Stimulated activated CD4-positive, alpha-beta T cell treated with anti-CD3 and anti-CD28 coated beads, TNF-alpha, amount 100 ng/mL, for 4 hours (primary cell): ENCODE data around the gene HS3ST6.
"Not testable (repeated sequence)": the region's sequence is repeated elsewhere in the genome, so short reads cannot be mapped to it uniquely, and the experiment has no call there.

Experiments used
- DNase-seq, 3 experiments: peaks; one replicate each; pipeline ENCODE4 v3.0.0-alpha.2; 2020; ENCODE audit warnings: low read depth in 3 of 3

HS3ST6 gene

DNA sequence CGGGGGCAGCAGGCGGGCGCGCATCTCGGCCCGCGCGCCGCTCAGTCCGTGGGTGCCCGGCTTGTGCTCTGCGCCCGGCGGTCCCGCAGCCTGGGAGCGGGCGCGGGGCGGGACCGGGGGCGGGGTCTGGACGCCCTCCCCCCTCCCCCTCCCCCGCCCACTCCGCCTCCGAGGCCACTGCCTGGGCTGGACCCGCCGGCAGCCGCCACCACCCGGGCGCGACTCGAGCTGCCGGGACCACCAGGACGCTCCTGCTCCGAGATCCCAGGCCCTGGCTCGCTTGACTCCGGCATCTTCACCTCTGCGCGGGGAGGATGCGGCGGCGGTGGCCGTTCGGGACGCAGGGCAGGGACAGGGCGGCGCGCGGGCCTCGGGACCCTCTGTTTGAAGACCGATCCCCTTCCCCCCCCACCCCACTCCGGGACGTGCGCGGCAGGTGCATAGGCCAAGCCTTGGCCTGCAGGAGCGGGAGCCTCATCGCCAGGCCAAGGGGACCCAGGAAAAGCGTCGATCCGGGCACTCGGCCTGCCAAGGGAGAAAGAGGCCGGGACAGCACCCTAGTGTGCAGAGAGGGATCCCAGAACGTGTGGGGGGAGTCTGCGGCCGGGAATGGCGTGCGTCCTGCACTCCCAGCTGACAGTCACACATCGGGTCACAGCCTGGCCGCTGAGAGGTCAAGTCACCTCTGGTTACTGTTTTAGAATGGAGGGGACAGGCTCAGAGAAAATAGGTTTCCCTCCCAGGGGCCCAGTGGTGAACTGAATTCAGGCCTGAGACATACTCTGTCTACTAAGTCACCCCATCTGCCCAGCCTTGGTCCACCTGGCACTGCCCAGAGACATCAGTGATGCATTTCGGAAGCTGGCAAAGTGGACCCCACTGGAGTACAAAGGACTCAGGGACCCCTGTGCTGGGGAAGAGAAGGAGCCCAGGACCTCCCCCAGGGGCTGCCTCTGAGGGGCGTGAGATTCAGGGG lies at the start of gene HS3ST6:
HS3ST6 (minus strand) TSS at position 65 of the 976 bp plus-strand sequence. CDS start 92 bp downstream, outside the sequence.
- no peak for DNase-seq

DNA sequence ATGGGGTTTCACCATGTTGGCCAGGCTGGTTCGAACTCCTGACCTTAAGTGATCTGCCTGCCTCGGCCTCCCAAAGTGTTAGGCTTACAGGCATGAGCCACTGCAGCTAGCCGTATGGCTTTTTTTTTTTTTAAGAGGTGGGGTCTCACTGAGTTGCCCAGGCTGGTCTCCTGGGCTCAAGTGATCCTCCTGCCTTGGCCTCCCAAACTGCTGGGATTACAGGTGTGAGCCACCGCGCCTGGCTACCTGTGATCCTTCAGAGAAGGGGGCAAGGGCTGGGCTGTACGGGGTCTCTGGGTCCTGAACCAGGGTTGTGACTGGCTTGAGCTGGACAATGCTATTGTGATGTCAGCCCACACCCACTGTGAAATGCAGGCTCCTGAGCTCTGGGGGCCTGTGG lies 48.2 kb upstream of the HS3ST6 start, which contains the start of gene RNF151:
RNF151 (plus strand) TSS at position 397 of the 400 bp plus-strand sequence. CDS start 26 bp downstream, outside the sequence.
- no peak for DNase-seq

DNA sequence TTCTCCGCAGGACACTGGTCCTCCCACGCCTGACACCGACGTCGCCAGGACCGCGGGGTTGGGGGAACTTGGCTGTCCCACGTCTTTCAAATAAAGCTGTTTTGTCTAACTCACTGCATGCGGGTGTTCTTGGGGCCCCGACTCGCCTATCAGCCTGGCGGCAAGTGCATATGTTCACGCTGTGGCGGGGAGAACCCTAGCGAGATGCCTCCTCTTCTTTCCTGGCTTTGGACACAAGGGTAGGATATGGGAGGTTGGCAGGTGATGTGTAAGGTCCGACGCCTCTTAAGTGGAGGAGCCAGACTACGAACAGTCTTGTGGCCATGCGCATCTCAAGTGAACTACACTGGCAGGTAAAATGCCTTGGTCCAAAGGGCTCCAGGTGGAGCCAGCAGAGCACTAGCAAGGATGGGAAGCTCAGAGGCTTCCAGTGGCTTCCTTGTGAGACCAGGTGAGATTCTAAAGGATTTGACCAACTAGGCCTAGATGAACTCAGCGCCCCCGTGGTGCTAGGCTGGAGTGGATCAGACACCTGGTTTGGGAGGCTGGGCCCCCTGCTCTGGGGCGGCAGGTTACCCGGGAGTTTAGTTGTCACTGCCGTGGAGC lies 47.3 kb upstream of the HS3ST6 start:
- no peak for DNase-seq

DNA sequence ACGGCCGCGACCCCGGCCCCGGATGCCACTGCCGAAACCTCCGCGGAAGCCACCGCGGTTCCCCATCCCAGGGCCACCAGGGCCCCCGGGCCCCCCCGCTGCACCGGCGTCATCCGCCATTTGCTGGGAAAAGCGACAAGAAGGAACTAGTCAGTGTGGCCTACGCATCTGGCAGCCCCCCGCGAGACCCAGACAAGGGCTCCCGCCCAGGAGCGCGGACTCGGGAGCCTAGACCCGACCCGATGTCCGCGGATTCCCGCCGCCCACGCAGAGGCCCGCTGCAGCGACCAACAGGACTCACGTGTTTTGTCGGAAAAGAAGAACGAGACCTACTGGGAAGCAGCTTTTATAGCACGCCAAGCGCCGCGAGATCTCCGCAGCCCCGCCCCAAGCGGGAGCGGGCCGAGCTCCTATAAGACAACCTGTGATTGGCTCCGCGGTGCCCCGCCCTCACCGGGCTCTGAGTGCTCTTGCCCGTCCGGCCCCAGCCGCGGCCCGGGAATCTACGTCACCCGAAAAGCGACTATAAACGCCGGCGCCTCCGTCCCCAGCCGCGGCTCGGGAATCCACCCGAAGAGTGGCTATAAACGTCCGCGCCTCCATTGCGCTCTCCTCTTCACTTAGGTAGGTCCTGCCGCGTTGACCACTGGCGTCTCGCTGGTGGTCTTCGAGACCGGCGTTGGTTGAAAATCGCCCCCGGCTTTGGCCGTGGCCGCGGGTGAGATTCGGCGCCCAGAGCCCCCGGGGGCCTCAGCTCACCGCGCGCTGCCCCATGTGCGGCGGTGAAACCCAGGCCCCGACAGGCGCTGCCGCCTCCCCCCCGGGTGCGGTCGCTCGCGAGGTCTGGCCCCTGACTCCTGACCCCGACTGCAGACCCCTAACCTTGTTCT lies 46.5 kb upstream of the HS3ST6 start, which contains the start of gene RPS2:
RPS2 (minus strand) TSS at position 321 of the 890 bp plus-strand sequence; CDS start at position 120, 201 bp downstream.
- DNase-seq: peak; percentile 94 to 99 (median 95)

DNA sequence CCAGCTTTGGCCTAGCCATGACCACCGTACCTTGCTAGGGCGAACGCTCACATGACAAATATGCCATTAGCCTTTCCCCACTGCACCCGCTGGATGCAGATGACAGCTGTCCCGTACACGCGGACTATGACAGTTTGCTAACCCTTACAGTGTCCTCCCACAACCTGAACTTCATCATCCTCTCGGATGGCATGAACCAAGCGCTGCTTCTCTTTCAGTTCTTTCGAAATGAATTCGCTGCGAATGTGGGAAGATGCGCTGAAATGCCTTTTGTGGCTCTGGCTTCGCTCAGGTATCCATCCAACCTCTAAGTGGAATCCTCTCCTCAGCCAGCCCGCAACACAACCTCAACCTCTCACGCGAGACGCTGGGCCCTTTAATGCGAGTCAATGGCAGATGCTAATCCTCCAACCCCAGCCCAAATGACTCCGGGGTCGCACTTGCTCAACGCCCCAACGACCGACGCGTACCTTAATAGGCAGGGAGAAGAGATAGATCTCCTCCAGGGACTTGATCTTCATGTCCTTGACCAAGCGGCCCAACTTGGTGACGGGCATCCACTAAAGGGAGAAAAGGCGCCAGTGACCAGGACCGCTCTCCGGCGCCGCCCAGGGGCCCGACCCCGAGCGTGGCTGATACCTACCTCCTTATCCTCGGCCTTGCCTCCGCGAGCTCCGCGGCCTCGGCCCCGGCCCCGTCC lies 45.7 kb upstream of the HS3ST6 start:
- DNase-seq: no peak

DNA sequence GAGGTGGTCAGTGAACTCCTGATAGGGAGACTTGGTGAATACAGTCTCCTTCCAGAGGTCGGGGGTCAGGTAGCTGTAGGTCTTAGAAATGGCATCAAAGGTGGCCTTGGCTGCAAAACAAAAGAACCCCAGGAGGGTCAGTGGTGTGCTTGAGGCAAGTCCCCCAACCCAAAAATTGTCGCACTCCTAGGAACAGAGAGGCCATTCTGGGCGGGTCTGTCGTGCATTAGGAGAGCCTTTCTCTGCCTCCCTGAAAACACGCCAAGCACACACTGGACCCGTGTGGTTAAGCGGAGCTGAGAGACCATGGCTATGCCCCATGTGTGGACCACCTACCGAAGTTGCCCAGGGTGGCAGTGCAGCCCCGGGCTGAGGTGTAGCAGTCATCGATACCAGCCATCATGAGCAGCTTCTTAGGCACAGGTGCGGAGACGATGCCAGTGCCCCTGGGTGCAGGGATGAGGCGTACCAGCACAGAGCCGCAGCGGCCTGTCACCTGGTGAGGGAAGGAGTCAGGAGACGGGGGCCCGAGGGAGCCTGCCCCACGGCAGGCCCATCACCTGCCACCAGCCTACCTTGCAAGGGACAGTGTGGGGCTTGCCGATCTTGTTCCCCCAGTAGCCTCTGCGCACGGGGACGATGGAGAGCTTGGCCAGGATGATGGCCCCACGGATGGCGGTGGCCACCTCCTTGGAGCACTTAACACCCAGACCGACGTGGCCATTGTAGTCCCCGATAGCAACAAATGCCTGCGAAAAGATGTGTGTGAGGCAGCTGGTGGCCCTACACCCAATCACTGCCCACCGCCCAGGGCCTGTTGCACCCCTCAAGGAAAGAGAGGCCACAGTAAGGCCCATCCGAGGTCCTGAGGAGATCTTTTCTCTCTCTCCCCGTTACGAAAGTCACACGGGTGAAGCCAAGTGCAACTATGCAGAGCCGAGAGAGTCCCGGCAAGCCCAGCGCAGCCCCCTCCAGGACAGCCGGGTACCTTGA lies 44.2 kb upstream of the HS3ST6 start:
- not testable (repeated sequence) for DNase-seq

DNA sequence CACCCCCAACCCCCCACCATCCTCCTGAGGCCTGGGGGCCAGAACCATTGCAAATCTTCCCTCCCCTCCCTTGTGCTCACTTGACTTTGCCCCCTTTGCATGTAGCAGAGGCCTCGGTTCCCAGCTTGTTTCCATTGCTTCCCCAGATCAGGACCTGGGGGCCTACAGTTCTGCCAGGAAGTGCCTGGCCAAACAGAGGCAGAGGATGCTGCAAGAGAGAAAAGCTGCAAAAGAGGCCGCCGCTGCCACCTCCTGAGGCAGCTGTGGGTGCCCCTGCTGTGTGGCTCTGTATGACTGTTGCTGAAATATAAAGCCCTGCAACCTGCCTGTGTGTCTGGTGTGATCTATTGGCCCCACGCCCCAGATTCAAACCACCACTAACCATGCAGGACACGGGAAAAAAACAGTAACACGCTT lies 43.4 kb upstream of the HS3ST6 start:
- no peak for DNase-seq

DNA sequence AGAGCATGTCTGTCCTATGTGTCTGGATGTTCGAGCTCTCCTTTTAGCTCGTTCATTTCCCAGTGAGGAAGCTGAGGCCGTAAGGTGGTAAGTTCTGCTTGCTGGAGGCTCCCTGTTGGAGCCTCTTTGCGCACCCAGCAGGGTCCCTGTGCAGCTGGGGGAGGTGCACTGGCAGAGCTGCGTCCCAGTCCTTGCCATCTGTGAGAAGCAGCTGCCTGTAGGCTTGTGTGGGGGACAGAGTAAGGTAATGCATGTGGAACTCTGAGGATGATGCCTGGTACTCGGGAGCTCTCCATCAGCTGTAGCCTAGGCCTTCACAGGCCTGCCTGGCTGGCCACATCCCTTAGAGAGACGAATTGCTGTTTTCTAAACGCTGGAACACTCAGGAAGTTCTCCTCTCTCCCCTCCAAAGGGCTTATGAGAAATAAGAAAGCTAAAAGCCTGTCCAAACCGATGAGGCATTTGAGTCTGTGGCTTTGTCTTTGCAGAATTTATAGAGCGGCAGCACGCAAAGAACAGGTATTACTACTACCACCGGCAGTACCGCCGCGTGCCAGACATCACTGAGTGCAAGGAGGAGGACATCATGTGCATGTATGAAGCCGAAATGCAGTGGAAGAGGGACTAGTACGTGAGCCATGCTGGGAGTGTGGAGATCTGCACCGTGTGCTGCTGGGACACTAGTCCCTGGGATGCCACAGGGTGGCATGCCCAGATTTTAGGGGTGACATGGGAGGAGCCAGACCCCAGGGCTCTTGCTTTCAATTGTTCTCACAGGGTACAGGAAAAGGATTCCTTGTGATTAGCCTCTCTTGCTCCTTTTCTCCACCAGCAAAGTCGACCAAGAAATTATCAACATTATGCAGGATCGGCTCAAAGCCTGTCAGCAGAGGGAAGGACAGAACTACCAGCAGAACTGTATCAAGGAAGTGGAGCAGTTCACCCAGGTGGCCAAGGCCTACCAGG lies 42.7 kb upstream of the HS3ST6 start:
- no peak for DNase-seq

DNA sequence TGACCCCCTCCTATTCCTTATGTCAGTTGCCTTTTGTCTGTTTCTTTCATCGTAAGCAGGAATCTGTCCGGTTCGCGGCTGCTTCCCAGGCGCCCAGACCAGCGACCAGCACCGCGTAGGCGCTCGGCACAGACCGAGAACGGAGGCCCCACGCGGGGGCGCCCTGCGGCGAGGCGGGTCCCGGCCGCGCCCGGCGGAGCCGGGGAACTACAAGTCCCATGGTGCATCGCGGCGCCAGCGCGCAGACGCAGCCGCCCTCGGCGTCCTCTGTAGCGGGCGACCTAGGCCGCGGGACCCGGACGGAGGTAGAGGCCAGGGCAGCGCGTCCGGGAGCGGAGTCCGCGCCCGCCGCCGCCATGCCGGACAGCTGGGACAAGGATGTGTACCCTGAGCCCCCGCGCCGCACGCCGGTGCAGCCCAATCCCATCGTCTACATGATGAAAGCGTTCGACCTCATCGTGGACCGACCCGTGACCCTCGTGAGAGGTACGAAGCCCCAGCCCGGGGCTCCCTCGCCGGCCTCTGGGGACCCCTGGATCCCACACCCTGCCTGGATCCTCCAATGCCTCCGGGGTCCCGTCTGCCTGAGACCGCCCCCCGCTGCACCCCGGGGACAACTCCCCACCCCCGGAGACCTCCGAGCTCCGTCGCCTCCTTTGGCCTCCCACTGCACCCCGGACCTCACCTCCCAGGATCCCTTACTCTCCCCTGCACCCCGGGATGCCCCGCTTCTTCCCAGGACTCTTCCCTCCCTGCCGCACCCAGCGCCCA lies 41.2 kb upstream of the HS3ST6 start, which contains the start of gene NDUFB10:
NDUFB10 (plus strand) TSS at position 270 of the 771 bp plus-strand sequence; CDS start at position 357, 87 bp downstream.
- DNase-seq: peak; percentile 81 to 88 (median 84)

DNA sequence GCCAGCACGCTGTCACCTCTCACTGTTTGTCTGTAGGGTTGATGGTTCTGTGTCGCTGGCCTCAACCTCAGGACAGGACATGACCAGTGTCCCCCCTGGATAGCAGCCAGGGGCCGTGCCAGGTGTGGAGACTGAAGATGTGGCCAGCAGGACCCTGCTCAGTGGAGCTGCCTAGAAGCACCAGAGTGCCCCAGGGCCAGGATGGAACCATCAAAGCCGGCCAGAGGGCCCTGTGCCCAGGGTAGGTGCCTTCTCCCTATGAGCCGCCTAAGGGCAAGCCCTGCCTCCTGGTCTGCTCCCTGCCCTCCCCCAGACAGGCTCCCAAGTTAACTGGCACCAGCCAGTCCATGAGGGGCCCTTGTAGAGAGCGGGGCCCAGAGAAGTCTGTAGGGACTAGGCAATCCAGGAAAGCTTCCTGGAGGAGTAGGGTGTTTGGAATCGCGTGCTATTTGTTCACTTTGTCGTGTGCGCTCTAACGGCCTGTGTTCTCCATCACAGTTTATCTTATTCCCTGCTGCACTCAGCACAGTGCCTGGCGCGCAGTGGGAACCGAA lies 40.6 kb upstream of the HS3ST6 start:
- no peak for DNase-seq

DNA sequence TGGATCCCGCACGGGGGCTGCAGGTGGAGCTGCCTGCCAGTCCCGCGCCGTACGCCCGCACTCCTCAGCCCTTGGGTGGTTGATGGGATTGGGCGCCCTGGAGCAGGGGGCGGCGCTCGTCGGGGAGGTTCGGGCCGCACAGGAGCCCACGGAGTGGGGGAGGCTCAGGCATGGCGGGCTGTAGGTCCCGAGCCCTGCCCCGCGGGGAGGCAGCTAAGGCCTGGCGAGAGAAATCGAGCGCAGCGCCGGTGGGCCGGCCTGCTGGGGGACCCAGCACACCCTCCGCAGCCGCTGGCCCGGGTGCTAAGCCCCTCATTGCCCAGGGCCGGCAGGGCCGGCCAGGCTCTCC lies 39.9 kb upstream of the HS3ST6 start:
- not testable (repeated sequence) for DNase-seq

DNA sequence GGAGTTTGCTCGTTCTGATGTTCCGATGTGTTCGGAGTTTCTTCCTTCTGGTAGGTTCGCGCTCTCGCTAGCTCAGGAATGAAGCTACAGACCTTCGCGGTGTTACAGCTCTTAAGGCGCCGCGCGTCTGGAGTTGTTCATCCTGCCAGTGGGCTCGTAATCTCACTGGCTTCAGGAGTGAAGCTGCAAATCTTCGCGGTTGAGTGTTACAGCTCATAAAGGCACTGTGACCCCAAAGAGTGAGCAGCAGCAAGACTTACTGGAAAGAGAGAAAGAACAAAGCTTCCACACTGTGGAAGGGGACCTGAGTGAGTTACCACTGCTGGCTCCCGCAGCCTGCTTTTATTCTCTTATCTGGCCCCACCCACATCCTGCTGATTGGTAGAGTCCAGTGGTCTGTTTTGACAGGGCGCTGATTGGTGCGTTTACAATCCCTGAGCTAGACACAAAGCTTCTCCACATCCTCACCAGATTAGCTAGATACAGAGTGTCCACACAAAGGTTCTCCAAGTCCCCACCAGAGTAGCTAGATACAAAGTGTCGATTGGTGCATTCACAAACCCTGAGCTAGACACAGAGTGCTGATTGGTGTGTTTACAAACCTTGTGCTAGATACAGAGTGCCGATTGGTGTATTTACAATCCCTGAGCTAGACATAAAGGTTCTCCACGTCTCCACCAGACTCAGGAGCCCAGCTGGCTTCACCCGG lies 39.4 kb upstream of the HS3ST6 start:
- not testable (repeated sequence) for DNase-seq

DNA sequence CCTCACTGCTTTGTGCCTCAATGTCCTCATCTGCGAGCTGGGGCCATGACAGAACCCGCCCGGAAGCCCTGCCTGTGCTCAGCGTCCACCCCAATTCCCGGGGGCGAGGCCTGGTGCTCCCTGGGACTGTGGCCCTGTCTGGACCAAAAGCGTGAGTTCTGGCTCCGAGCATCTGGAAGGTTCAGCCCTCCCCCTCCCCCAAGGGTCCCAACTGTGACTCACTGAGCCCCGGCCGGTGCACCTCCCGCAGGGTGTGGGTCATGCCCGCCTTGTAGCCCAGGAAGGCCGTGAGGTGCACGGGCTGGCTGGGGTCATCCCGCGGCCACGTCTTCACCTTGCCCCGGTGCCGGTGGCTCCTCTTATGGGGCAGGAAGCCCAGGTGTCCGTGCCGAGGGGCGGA lies 35.5 kb upstream of the HS3ST6 start:
- no peak for DNase-seq

DNA sequence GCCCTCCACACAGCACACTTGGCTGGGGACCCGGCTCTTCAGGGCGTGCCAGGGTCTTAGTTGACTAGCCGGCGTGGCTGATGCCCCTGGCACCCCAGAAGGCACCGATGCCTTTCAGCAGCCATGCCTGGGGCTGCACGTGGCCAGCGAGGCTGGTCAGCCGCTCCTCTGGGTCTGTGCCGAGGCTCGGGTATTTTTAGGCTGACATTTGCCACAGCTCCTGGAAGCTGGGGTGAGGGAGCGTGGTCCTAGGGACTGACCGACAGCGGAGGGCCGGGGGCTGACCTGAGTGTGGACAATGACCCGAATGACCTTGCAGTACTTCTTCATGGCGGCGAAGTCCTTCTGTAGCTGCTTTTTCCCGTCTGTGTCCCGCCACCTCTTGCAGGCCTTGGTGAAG lies 32.3 kb upstream of the HS3ST6 start:
- no peak for DNase-seq

DNA sequence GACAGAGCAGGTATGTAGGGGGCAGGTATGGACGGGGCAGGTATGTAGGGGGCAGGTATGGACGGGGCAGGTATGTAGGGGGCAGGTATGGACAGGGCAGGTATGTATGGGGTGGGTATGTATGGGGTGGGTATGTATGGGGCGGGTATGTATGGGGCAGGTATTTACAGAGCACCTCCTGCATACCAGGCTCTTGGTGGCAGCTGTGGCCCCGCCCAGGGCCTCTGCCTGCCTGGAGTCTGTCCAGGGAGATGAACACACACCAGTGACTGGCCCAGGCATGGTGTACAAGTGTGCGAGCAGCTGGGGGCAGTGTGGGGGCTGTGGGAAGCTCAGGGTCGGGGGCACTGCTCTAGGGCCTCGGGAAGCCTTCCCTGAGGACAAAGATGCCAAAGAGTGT lies 31.8 kb upstream of the HS3ST6 start:
- no peak for DNase-seq

DNA sequence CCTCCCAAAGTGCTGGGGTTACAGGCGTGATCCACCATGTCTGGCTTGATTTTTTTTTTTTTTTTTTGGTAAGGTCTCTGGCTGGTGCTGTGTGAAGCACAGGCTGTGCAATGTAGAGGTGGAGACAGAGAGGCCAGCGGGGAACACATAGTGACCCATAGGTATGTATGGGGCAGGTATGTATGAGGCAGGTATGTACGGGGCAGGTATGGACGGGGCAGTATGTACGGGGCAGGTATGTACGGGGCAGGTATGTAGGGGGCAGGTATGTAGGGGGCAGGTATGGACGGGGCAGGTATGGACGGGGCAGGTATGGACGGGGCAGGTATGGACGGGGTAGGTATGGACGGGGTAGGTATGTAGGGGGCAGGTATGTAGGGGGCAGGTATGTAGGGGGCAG lies 31.3 kb upstream of the HS3ST6 start:
- DNase-seq: no peak

DNA sequence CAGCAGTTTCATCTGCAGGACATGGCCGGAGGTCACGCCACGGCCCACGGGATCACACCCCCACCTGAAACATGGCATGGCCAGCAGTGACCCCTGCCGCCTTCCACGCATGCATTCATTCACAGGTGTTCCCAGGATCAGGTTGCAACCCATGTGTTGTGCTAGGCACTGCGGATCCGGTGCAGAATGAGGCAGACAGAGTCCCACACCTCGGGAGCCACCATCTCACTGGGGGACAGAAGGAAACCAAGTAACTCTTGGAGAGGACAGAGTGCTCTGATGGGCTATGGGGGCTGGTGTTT lies 29.1 kb upstream of the HS3ST6 start:
- DNase-seq: no peak
